ENCODE measurements around the gene ST3GAL3. TPM values are rescaled to one million over a fixed set of nuclear protein-coding genes. Genes with fewer than 3 reads are reported as not detected.

The ST3GAL3 gene
- total and polyA plus RNA-seq, 3 experiments from 2014 or later = 9.7 to 10.1 (median 9.7) TPM

- no peaks in the 10 kb centered on the region for H3K27me3 ChIP-seq (ENCODE audit: insufficient read depth, low read length, poor library complexity, severe bottlenecking)
- Mint-ChIP-seq H3K4me1 (no peaks in the 10 kb centered on the region), H3K27ac (no peak overlapping the region), H3K27me3 (no peaks in the 10 kb centered on the region), H3K9me3 (no peaks in the 10 kb centered on the region), H3K36me3 (peaks cover 10 to 30% (median 14%) of the 10 kb centered on the region in 3 donors), H3K4me3 (no peak overlapping the region)
- ChIA-PET CTCF (no interaction called here), POLR2A (no interaction called here)
- no peak for DNase-seq
- H3K36me3 ChIP-seq (ENCODE audit: insufficient read depth, low read length) = no peaks in the 10 kb centered on the region
- H3K9me3 ChIP-seq (ENCODE audit: low read length) = no peaks in the 10 kb centered on the region
- H3K4me1 ChIP-seq (ENCODE audit: insufficient read depth, low read length) = no peaks in the 10 kb centered on the region
- no peak overlapping the region for H3K4me3 ChIP-seq (ENCODE audit: low read length)
- no peak overlapping the region for H3K27ac ChIP-seq (ENCODE audit: low read depth, low read length)
Observed at GRCh38 chr1:43800771-43801170, 93.4 kb downstream of the ST3GAL3 start.

- DNase-seq = no peak
- ChIA-PET POLR2A (no interaction called here), CTCF (no interaction called here)
- Histone ChIP-seq H3K27ac (ENCODE audit: low read depth, low read length) (no peak overlapping the region), H3K4me3 (ENCODE audit: low read length) (no peak overlapping the region), H3K4me1 (ENCODE audit: insufficient read depth, low read length) (no peaks in the 10 kb centered on the region), H3K36me3 (ENCODE audit: insufficient read depth, low read length) (no peaks in the 10 kb centered on the region), H3K27me3 (ENCODE audit: insufficient read depth, low read length, poor library complexity, severe bottlenecking) (no peaks in the 10 kb centered on the region), H3K9me3 (ENCODE audit: low read length) (no peaks in the 10 kb centered on the region)
- no peaks in the 10 kb centered on the region for H3K27me3 Mint-ChIP-seq
- H3K9me3 Mint-ChIP-seq = no peaks in the 10 kb centered on the region
- no peak overlapping the region for H3K4me3 Mint-ChIP-seq
- H3K36me3 Mint-ChIP-seq = peaks cover 8 to 28% (median 14%) of the 10 kb centered on the region in 3 donors
- no peaks in the 10 kb centered on the region for H3K4me1 Mint-ChIP-seq
- H3K27ac Mint-ChIP-seq = peak overlapping the region in 1 of 8 donors; percentile 6
Observed at GRCh38 chr1:43801203-43801602, 93.9 kb downstream of the ST3GAL3 start.

- no peak overlapping the region for H3K4me3 Mint-ChIP-seq
- no peaks in the 10 kb centered on the region for H3K4me1 Mint-ChIP-seq
- ChIA-PET CTCF (no interaction called here), POLR2A (no interaction called here)
- H3K27me3 Mint-ChIP-seq = no peaks in the 10 kb centered on the region
- H3K9me3 Mint-ChIP-seq = peaks cover 0 to under 1% (median 0%) of the 10 kb centered on the region in 5 donors
- no peaks in the 10 kb centered on the region for H3K4me1 ChIP-seq (ENCODE audit: insufficient read depth, low read length)
- no peaks in the 10 kb centered on the region for H3K27me3 ChIP-seq (ENCODE audit: insufficient read depth, low read length, poor library complexity, severe bottlenecking)
- H3K27ac ChIP-seq (ENCODE audit: low read depth, low read length) = no peak overlapping the region
- no peak overlapping the region for H3K4me3 ChIP-seq (ENCODE audit: low read length)
- H3K27ac Mint-ChIP-seq = no peak overlapping the region
- H3K36me3 Mint-ChIP-seq = peaks cover 6 to 25% (median 12%) of the 10 kb centered on the region in 3 donors
- no peaks in the 10 kb centered on the region for H3K9me3 ChIP-seq (ENCODE audit: low read length)
- no peaks in the 10 kb centered on the region for H3K36me3 ChIP-seq (ENCODE audit: insufficient read depth, low read length)
- DNase-seq = no peak
Observed at GRCh38 chr1:43802356-43802980, 95.1 kb downstream of the ST3GAL3 start.

- CTCF ChIA-PET = no interaction called here
- Mint-ChIP-seq H3K27me3 (no peaks in the 10 kb centered on the region), H3K4me3 (no peak overlapping the region), H3K36me3 (peaks cover 9 to 27% (median 16%) of the 10 kb centered on the region in 3 donors), H3K9me3 (peaks cover 0 to 7% (median 2%) of the 10 kb centered on the region in 5 donors), H3K4me1 (no peaks in the 10 kb centered on the region), H3K27ac (no peak overlapping the region)
- no peak overlapping the region for H3K4me3 ChIP-seq (ENCODE audit: low read length)
- no peak overlapping the region for H3K27ac ChIP-seq (ENCODE audit: low read depth, low read length)
- no peaks in the 10 kb centered on the region for H3K36me3 ChIP-seq (ENCODE audit: insufficient read depth, low read length)
- no peaks in the 10 kb centered on the region for H3K9me3 ChIP-seq (ENCODE audit: low read length)
- no peaks in the 10 kb centered on the region for H3K4me1 ChIP-seq (ENCODE audit: insufficient read depth, low read length)
- DNase-seq = no peak
- H3K27me3 ChIP-seq (ENCODE audit: insufficient read depth, low read length, poor library complexity, severe bottlenecking) = no peaks in the 10 kb centered on the region
- POLR2A ChIA-PET = no interaction called here
Observed at GRCh38 chr1:43803105-43803504, 95.8 kb downstream of the ST3GAL3 start.

- CTCF ChIA-PET = no interaction called here
- no peak overlapping the region for H3K4me3 Mint-ChIP-seq
Observed at GRCh38 chr1:43803646-43804045, 96.3 kb downstream of the ST3GAL3 start.

GRCh38 chr1:43804569-43804968 lies 97.2 kb downstream of the ST3GAL3 start:
- no peak overlapping the region for H3K27ac Mint-ChIP-seq
- no peak overlapping the region for H3K4me3 Mint-ChIP-seq
- H3K36me3 Mint-ChIP-seq = peaks cover 13 to 39% (median 23%) of the 10 kb centered on the region in 3 donors
- Histone ChIP-seq H3K27ac (ENCODE audit: low read depth, low read length) (no peak overlapping the region), H3K36me3 (ENCODE audit: insufficient read depth, low read length) (peaks cover 4% of the 10 kb centered on the region), H3K9me3 (ENCODE audit: low read length) (no peaks in the 10 kb centered on the region), H3K4me3 (ENCODE audit: low read length) (no peak overlapping the region), H3K4me1 (ENCODE audit: insufficient read depth, low read length) (no peaks in the 10 kb centered on the region), H3K27me3 (ENCODE audit: insufficient read depth, low read length, poor library complexity, severe bottlenecking) (no peaks in the 10 kb centered on the region)
- DNase-seq = no peak
- H3K4me1 Mint-ChIP-seq = no peaks in the 10 kb centered on the region
- ChIA-PET POLR2A (no interaction called here), CTCF (no interaction called here)
- peaks cover 2 to 17% (median 11%) of the 10 kb centered on the region in 5 donors for H3K9me3 Mint-ChIP-seq
- H3K27me3 Mint-ChIP-seq = peaks cover 0 to 1% of the 10 kb centered on the region in 2 donors

More at GRCh38 chr1:43803646-43804045, 96.3 kb downstream of the ST3GAL3 start:
- no peaks in the 10 kb centered on the region for H3K27me3 ChIP-seq (ENCODE audit: insufficient read depth, low read length, poor library complexity, severe bottlenecking)
- POLR2A ChIA-PET = no interaction called here
- no peak overlapping the region for H3K27ac ChIP-seq (ENCODE audit: low read depth, low read length)
- no peak for DNase-seq
- Mint-ChIP-seq H3K9me3 (peaks cover 2 to 12% (median 6%) of the 10 kb centered on the region in 5 donors), H3K4me1 (no peaks in the 10 kb centered on the region), H3K27ac (no peak overlapping the region), H3K36me3 (peaks cover 13 to 32% (median 16%) of the 10 kb centered on the region in 3 donors), H3K27me3 (peaks cover 0 to 1% of the 10 kb centered on the region in 2 donors)
- no peaks in the 10 kb centered on the region for H3K4me1 ChIP-seq (ENCODE audit: insufficient read depth, low read length)
- H3K9me3 ChIP-seq (ENCODE audit: low read length) = no peaks in the 10 kb centered on the region
- no peak overlapping the region for H3K4me3 ChIP-seq (ENCODE audit: low read length)
- peaks cover 3% of the 10 kb centered on the region for H3K36me3 ChIP-seq (ENCODE audit: insufficient read depth, low read length)

GRCh38 chr1:43805340-43805739 lies 98.0 kb downstream of the ST3GAL3 start:
- Histone ChIP-seq H3K36me3 (ENCODE audit: insufficient read depth, low read length) (peaks cover 4% of the 10 kb centered on the region), H3K4me3 (ENCODE audit: low read length) (no peak overlapping the region), H3K4me1 (ENCODE audit: insufficient read depth, low read length) (no peaks in the 10 kb centered on the region), H3K27ac (ENCODE audit: low read depth, low read length) (no peak overlapping the region), H3K27me3 (ENCODE audit: insufficient read depth, low read length, poor library complexity, severe bottlenecking) (no peaks in the 10 kb centered on the region), H3K9me3 (ENCODE audit: low read length) (no peaks in the 10 kb centered on the region)
- H3K9me3 Mint-ChIP-seq = peaks cover 2 to 17% (median 11%) of the 10 kb centered on the region in 5 donors
- H3K27ac Mint-ChIP-seq = no peak overlapping the region
- CTCF ChIA-PET = no interaction called here
- H3K4me1 Mint-ChIP-seq = no peaks in the 10 kb centered on the region
- peaks cover 0 to 1% of the 10 kb centered on the region in 2 donors for H3K27me3 Mint-ChIP-seq
- peaks cover 13 to 41% (median 23%) of the 10 kb centered on the region in 3 donors for H3K36me3 Mint-ChIP-seq
- no peak overlapping the region for H3K4me3 Mint-ChIP-seq
- DNase-seq = no peak
- POLR2A ChIA-PET = no interaction called here

- Mint-ChIP-seq H3K4me3 (no peak overlapping the region), H3K9me3 (peaks cover 2 to 17% (median 11%) of the 10 kb centered on the region in 5 donors), H3K27ac (no peak overlapping the region), H3K36me3 (peaks cover 14 to 40% (median 28%) of the 10 kb centered on the region in 3 donors), H3K4me1 (no peaks in the 10 kb centered on the region), H3K27me3 (peaks cover 0 to 2% of the 10 kb centered on the region in 2 donors)
- Histone ChIP-seq H3K4me1 (ENCODE audit: insufficient read depth, low read length) (no peaks in the 10 kb centered on the region), H3K27me3 (ENCODE audit: insufficient read depth, low read length, poor library complexity, severe bottlenecking) (no peaks in the 10 kb centered on the region), H3K4me3 (ENCODE audit: low read length) (no peak overlapping the region), H3K27ac (ENCODE audit: low read depth, low read length) (no peak overlapping the region), H3K36me3 (ENCODE audit: insufficient read depth, low read length) (peaks cover 4% of the 10 kb centered on the region), H3K9me3 (ENCODE audit: low read length) (no peaks in the 10 kb centered on the region)
- DNase-seq = no peak
- ChIA-PET CTCF (no interaction called here), POLR2A (no interaction called here)
Observed at GRCh38 chr1:43806183-43806582, 98.8 kb downstream of the ST3GAL3 start.
